Colonic mucosa (tissue), 4 donors: Measurements from ENCODE around the gene PEX5. TPM values are rescaled to one million over a fixed set of nuclear protein-coding genes. Genes with fewer than 3 reads are reported as not detected.
A peak's percentile ranks its signal among the peaks of the same experiment; 100 is the strongest.

Experiments
- DNase-seq: peaks from one replicate; pipeline ENCODE4 v3.0.0-alpha.2; 2020
- H3K27ac ChIP-seq: fragments of 200-600 bp; one replicate; pipeline ENCODE4 v1.8.0; 2021
- H3K27me3 ChIP-seq: fragments of 200-600 bp; one replicate; pipeline ENCODE4 v1.8.0; 2021
- H3K36me3 ChIP-seq: fragments of 200-600 bp; one replicate; pipeline ENCODE4 v1.8.0; 2021
- H3K4me1 ChIP-seq: fragments of 200-600 bp; one replicate; pipeline ENCODE4 v1.8.0; 2021; ENCODE audit warnings: mild to moderate bottlenecking
- H3K4me3 ChIP-seq: fragments of 200-600 bp; one replicate; pipeline ENCODE4 v1.8.0; 2021
- H3K9ac ChIP-seq, 2 donors: one replicate each; pipeline ENCODE4 v1.7.0; 2013; ENCODE audit warnings: control low read depth in 2 of 2, low read depth in 2 of 2, low read length in 2 of 2
- H3K9me3 ChIP-seq: fragments of 200-600 bp; one replicate; pipeline ENCODE4 v1.8.0; 2021
- CTCF ChIP-seq: fragments of 200-600 bp; IDR thresholded peaks from one replicate; pipeline ENCODE4 v1.8.0; 2022; ENCODE audit warnings: antibody characterized with exemption, mild to moderate bottlenecking
- intact Hi-C: fragments of 100-400 bp; cut with DNase I; formaldehyde crosslinking; loops from one replicate; pipeline ENCODE4 v1.14.1; 2022
- total RNA-seq, 2 donors: library from RNA; stranded (reverse); fragmentation: NEBNext Ultra II Directional in 1 of 2; extraction: Animal tissue kit (Norgen Biotek cat#: 25700) in 1 of 2; gene quantifications; one replicate each; pipeline ENCODE4 v1.2.1, GENCODE V29; 2021
- donor health status: healthy.
- donor health status: DM: no; HTN: no; CAD: no.
- donor health status: DM: no; HTN: no; CAD: no.

PEX5 gene
- total RNA-seq, 2 donors from 2014 or later = 31.4 to 35.4 TPM

- intact Hi-C loops = no loop called here
- DNase-seq = peak; percentile 30
These were observed 976 bp downstream of the PEX5 start for GRCh38 chr12:7190268-7191055.

GRCh38 chr12:7193674-7194073 is 4.2 kb downstream of the PEX5 start:
- Histone ChIP-seq H3K27me3 (no peaks in the 10 kb centered on the region), H3K4me3 (no peak overlapping the region), H3K27ac (no peak overlapping the region), H3K36me3 (no peaks in the 10 kb centered on the region), H3K9me3 (no peaks in the 10 kb centered on the region), H3K9ac (no peak overlapping the region), H3K4me1 (peaks cover 3% of the 10 kb centered on the region)
- intact Hi-C loops = no loop called here
- DNase-seq = no peak
- no peak for TF ChIP-seq CTCF

More at GRCh38 chr12:7190268-7191055, 976 bp downstream of the PEX5 start:
- peaks cover 7% of the 10 kb centered on the region for H3K4me1 ChIP-seq
- H3K9me3 ChIP-seq = no peaks in the 10 kb centered on the region
- H3K36me3 ChIP-seq = no peaks in the 10 kb centered on the region
- peak overlapping the region; percentile 72 for H3K4me3 ChIP-seq
- peak overlapping the region; percentile 82 to 86 for H3K9ac ChIP-seq
- peak overlapping the region; percentile 24 for H3K27ac ChIP-seq
- no peaks in the 10 kb centered on the region for H3K27me3 ChIP-seq
- no peak for TF ChIP-seq CTCF

GRCh38 chr12:7197841-7198240 is 8.4 kb downstream of the PEX5 start:
- no peaks in the 10 kb centered on the region for H3K27me3 ChIP-seq
- no peak for DNase-seq
- H3K36me3 ChIP-seq = peaks cover 7% of the 10 kb centered on the region
- H3K9me3 ChIP-seq = no peaks in the 10 kb centered on the region
- no peak for TF ChIP-seq CTCF
- intact Hi-C loops = no loop called here
- no peak overlapping the region for H3K4me3 ChIP-seq
- H3K4me1 ChIP-seq = no peaks in the 10 kb centered on the region
- H3K27ac ChIP-seq = peak overlapping the region; percentile 64
- no peak overlapping the region for H3K9ac ChIP-seq

- no peaks in the 10 kb centered on the region for H3K27me3 ChIP-seq
These were observed 13.6 kb downstream of the PEX5 start for GRCh38 chr12:7203109-7203508.

GRCh38 chr12:7205091-7205490 is 15.6 kb downstream of the PEX5 start:
- no peak overlapping the region for H3K4me3 ChIP-seq
- intact Hi-C loops = no loop called here
- H3K27me3 ChIP-seq = no peaks in the 10 kb centered on the region
- peaks cover 7% of the 10 kb centered on the region for H3K36me3 ChIP-seq
- no peak overlapping the region for H3K27ac ChIP-seq
- no peak overlapping the region for H3K9ac ChIP-seq
- DNase-seq = no peak
- no peak for TF ChIP-seq CTCF
- no peaks in the 10 kb centered on the region for H3K9me3 ChIP-seq
- no peaks in the 10 kb centered on the region for H3K4me1 ChIP-seq

More at GRCh38 chr12:7203109-7203508, 13.6 kb downstream of the PEX5 start:
- intact Hi-C loops = no loop called here
- Histone ChIP-seq H3K9me3 (no peaks in the 10 kb centered on the region), H3K4me3 (no peak overlapping the region), H3K9ac (no peak overlapping the region), H3K4me1 (no peaks in the 10 kb centered on the region), H3K27ac (no peak overlapping the region), H3K36me3 (peaks cover 7% of the 10 kb centered on the region)
- TF ChIP-seq CTCF = no peak
- DNase-seq = no peak
